Astrocyte of the cerebellum (primary cell): Measurements from ENCODE around the gene POMC.

Experiments used
- DNase-seq: peaks from one replicate; pipeline ENCODE4 v3.0.0-alpha.2; 2011; ENCODE audit warnings: low read depth
- H3K4me3 ChIP-seq: 2 replicates; pipeline ENCODE4 v1.5.1; 2011; ENCODE audit warnings: mild to moderate bottlenecking, low read depth, low read length, moderate library complexity
- CTCF ChIP-seq: IDR thresholded peaks from 2 replicates; pipeline ENCODE4 v1.5.1; 2012; ENCODE audit warnings: low read length, low read depth, moderate library complexity, mild to moderate bottlenecking; ENCODE audit errors: missing control alignments
- in situ Hi-C: cut with HindIII; loops from 2 replicates; pipeline ENCODE4 v1.10.0; 2017; ENCODE audit warnings: low sequenced_read_pairs

The POMC gene

GRCh38 chr2:25178976-25179375 lies 10.6 kb upstream of the POMC start:
- no peak for DNase-seq
- no peak overlapping the region for H3K4me3 ChIP-seq
- no peak for TF ChIP-seq CTCF
- in situ Hi-C loops = no loop called here

- no peak for DNase-seq
- in situ Hi-C loops = no loop called here
- TF ChIP-seq CTCF = no peak
- H3K4me3 ChIP-seq = no peak overlapping the region
Observed at GRCh38 chr2:25177211-25177611, 8.8 kb upstream of the POMC start.

- in situ Hi-C loops = no loop called here
- H3K4me3 ChIP-seq = no peak overlapping the region
- DNase-seq = no peak
- no peak for TF ChIP-seq CTCF
Observed at GRCh38 chr2:25176541-25177181, 8.3 kb upstream of the POMC start.

- no peak for TF ChIP-seq CTCF
- no peak overlapping the region for H3K4me3 ChIP-seq
- in situ Hi-C loops = no loop called here
- no peak for DNase-seq
Observed at GRCh38 chr2:25176138-25176537, 7.8 kb upstream of the POMC start.

GRCh38 chr2:25174192-25174861 lies 5.9 kb upstream of the POMC start:
- H3K4me3 ChIP-seq = no peak overlapping the region
- TF ChIP-seq CTCF = no peak
- no peak for DNase-seq
- in situ Hi-C loops = no loop called here

GRCh38 chr2:25173719-25174118 lies 5.3 kb upstream of the POMC start:
- TF ChIP-seq CTCF = no peak
- no peak for DNase-seq
- in situ Hi-C loops = no loop called here
- H3K4me3 ChIP-seq = no peak overlapping the region
